Measurements from ENCODE around the gene USP17L24.
"Not testable (repeated sequence)": the region's sequence is repeated elsewhere in the genome, so short reads cannot be mapped to it uniquely, and the experiment has no call there.

The USP17L24 gene

GRCh38 chr4:9324865-9325264 is at the start of gene USP17L24:
Gene USP17L24, plus strand, starts transcription at chr4:9325165. Its CDS starts 0 bp downstream, at chr4:9325165.
- DNase-seq (ENCODE audit: low spot score), result not testable (repeated sequence)

DNA sequence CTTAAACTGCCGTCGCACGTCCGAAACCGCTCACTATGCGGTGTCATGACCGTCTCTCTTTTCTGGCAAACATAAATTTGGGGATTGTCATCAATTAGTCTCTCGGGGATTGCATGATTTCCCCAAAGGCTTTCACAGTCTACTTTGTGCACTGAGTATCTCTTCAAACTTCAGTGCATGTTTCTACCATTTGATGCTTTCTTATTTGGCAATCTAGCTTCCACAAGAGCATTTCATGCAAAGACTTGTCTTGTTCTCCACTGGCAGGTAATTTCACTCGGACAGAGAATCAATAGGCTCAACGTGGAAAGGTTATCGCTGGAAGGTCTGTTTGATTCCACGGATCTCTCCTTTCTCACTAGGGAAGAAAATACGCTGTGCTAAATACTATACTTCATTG is 774 bp upstream of the USP17L24 start:
- not testable (repeated sequence) for DNase-seq (ENCODE audit: low spot score)

GRCh38 chr4:9329611-9330010 is 4.6 kb downstream of the USP17L24 start, which contains the start of gene USP17L25:
Gene USP17L25, plus strand, starts transcription at chr4:9329911. Its CDS starts 0 bp downstream, at chr4:9329911.
- not testable (repeated sequence) for DNase-seq (ENCODE audit: low spot score)

DNA sequence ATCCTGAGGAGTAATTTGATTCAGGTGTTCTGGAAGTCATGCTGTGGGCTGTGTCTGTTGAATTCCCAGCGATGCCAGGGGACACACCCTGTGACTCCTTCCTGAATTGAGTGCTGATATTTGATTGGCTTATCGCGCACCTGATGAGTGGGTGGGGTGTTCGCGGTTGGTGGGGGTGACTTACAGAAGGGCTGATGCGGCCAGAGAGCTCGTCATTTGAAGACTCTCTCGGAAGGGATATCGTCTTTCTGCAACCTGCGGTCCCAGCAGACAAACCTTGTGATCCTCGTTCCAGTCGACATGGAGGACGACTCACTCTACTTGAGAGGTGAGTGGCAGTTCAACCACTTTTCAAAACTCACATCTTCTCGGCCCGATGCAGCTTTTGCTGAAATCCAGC is 9.4 kb downstream of the USP17L24 start, which contains the start of gene USP17L26:
Gene USP17L26 (plus strand): TSS at position 301 of the 400 bp plus-strand sequence. CDS start 0 bp downstream, at position 301.
- not testable (repeated sequence) for DNase-seq (ENCODE audit: low spot score)

GRCh38 chr4:9339103-9339502 is 14.1 kb downstream of the USP17L24 start, which contains the start of gene USP17L5:
Gene USP17L5, plus strand, starts transcription at chr4:9339403. Its CDS starts 0 bp downstream, at chr4:9339403.
- not testable (repeated sequence) for DNase-seq (ENCODE audit: low spot score)

DNA sequence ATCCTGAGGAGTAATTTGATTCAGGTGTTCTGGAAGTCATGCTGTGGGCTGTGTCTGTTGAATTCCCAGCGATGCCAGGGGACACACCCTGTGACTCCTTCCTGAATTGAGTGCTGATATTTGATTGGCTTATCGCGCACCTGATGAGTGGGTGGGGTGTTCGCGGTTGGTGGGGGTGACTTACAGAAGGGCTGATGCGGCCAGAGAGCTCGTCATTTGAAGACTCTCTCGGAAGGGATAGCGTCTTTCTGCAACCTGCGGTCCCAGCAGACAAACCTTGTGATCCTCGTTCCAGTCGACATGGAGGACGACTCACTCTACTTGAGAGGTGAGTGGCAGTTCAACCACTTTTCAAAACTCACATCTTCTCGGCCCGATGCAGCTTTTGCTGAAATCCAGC is 18.9 kb downstream of the USP17L24 start, which contains the start of gene USP17L27:
Gene USP17L27 (plus strand): TSS at position 301 of the 400 bp plus-strand sequence. CDS start 0 bp downstream, at position 301.
- not testable (repeated sequence) for DNase-seq (ENCODE audit: low spot score)

DNA sequence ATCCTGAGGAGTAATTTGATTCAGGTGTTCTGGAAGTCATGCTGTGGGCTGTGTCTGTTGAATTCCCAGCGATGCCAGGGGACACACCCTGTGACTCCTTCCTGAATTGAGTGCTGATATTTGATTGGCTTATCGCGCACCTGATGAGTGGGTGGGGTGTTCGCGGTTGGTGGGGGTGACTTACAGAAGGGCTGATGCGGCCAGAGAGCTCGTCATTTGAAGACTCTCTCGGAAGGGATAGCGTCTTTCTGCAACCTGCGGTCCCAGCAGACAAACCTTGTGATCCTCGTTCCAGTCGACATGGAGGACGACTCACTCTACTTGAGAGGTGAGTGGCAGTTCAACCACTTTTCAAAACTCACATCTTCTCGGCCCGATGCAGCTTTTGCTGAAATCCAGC is 23.6 kb downstream of the USP17L24 start, which contains the start of gene USP17L28:
Gene USP17L28 (plus strand): TSS at position 301 of the 400 bp plus-strand sequence. CDS start 0 bp downstream, at position 301.
- not testable (repeated sequence) for DNase-seq (ENCODE audit: low spot score)

- not testable (repeated sequence) for DNase-seq (ENCODE audit: low spot score)
These were observed 25.9 kb downstream of the USP17L24 start for GRCh38 chr4:9350866-9351265.

DNA sequence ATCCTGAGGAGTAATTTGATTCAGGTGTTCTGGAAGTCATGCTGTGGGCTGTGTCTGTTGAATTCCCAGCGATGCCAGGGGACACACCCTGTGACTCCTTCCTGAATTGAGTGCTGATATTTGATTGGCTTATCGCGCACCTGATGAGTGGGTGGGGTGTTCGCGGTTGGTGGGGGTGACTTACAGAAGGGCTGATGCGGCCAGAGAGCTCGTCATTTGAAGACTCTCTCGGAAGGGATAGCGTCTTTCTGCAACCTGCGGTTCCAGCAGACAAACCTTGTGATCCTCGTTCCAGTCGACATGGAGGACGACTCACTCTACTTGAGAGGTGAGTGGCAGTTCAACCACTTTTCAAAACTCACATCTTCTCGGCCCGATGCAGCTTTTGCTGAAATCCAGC is 28.4 kb downstream of the USP17L24 start, which contains the start of gene USP17L29:
Gene USP17L29 (plus strand): TSS at position 301 of the 400 bp plus-strand sequence. CDS start 0 bp downstream, at position 301.
- not testable (repeated sequence) for DNase-seq (ENCODE audit: low spot score)

DNA sequence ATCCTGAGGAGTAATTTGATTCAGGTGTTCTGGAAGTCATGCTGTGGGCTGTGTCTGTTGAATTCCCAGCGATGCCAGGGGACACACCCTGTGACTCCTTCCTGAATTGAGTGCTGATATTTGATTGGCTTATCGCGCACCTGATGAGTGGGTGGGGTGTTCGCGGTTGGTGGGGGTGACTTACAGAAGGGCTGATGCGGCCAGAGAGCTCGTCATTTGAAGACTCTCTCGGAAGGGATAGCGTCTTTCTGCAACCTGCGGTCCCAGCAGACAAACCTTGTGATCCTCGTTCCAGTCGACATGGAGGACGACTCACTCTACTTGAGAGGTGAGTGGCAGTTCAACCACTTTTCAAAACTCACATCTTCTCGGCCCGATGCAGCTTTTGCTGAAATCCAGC is 37.9 kb downstream of the USP17L24 start, which contains the start of gene USP17L30:
Gene USP17L30 (plus strand): TSS at position 301 of the 400 bp plus-strand sequence. CDS start 0 bp downstream, at position 301.
- DNase-seq (ENCODE audit: low spot score), result not testable (repeated sequence)
